Testis (tissue), 2 donors: ENCODE data around the gene COMMD10.

ENCODE experiments used
- CTCF ChIP-seq, 3 experiments: fragments of 450-650 bp in 2 of 3; fragments of 200-600 bp in 1 of 3; sonication (generic) in 1 of 3; IDR thresholded peaks; one replicate each; pipeline ENCODE4 v1.5.1; 2016 to 2019; ENCODE audit warnings: antibody characterized with exemption in 3 of 3, mild to moderate bottlenecking in 2 of 3, moderate library complexity in 1 of 3
- POLR2A ChIP-seq: fragments of 450-650 bp; IDR thresholded peaks from one replicate; pipeline ENCODE4 v1.6.1; 2017; ENCODE audit warnings: antibody characterized with exemption, mild to moderate bottlenecking, moderate library complexity

- no peak for TF ChIP-seq POLR2A
- TF ChIP-seq CTCF (IDR thresholded peaks at IDR 0.05): no peak
Observed at GRCh38 chr5:116308391-116308790, 223.6 kb downstream of the COMMD10 start.
